ENCODE results near the gene HEPACAM2. TPM values are rescaled to one million over a fixed set of nuclear protein-coding genes. Genes with fewer than 3 reads are reported as not detected.

The HEPACAM2 gene
- not detected for polyA plus RNA-seq (2013, experiment 1 of 4)
- polyA plus RNA-seq (2013, experiment 2 of 4) = not detected
- not detected for polyA plus RNA-seq (2013, experiment 3 of 4)
- not detected for polyA plus RNA-seq (2013, experiment 4 of 4)

GRCh38 chr7:93226310-93226709 is at the start of gene HEPACAM2:
HEPACAM2 (minus strand) TSS chr7:93226469.
- H3K9me3 ChIP-seq (ENCODE audit: control insufficient read depth, low read length) = no peaks in the 10 kb centered on the region
- H3K27me3 ChIP-seq (ENCODE audit: control insufficient read depth, insufficient read depth, low read length, poor library complexity, severe bottlenecking) = peaks cover 27% of the 10 kb centered on the region
- H3K36me3 ChIP-seq (ENCODE audit: control insufficient read depth, insufficient read depth, low read length) = no peaks in the 10 kb centered on the region
- H3K27ac ChIP-seq (ENCODE audit: insufficient read depth, low read depth, low read length, poor library complexity, severe bottlenecking) = no peak within 1 kb of the TSS
- WGBS, 2 experiments = 71 to 85% methylated on average over 2 of the region's 2 CpGs
- no peak within 1 kb of the TSS for H3K4me3 ChIP-seq (ENCODE audit: insufficient read depth, low read depth, low read length)
- H3K4me1 ChIP-seq (ENCODE audit: control insufficient read depth, insufficient read depth, low read length) = no peaks in the 10 kb centered on the region

- WGBS, 2 experiments = 92 to 100% methylated on average over 4 of the region's 4 CpGs
- Histone ChIP-seq H3K9me3 (ENCODE audit: control insufficient read depth, low read length) (no peaks in the 10 kb centered on the region), H3K27me3 (ENCODE audit: control insufficient read depth, insufficient read depth, low read length, poor library complexity, severe bottlenecking) (no peaks in the 10 kb centered on the region), H3K4me3 (ENCODE audit: insufficient read depth, low read depth, low read length) (no peak overlapping the region), H3K36me3 (ENCODE audit: control insufficient read depth, insufficient read depth, low read length) (no peaks in the 10 kb centered on the region), H3K27ac (ENCODE audit: insufficient read depth, low read depth, low read length, poor library complexity, severe bottlenecking) (no peak overlapping the region), H3K4me1 (ENCODE audit: control insufficient read depth, insufficient read depth, low read length) (no peaks in the 10 kb centered on the region)
Observed at GRCh38 chr7:93265220-93265619, 39.0 kb upstream of the HEPACAM2 start.

- Histone ChIP-seq H3K4me1 (ENCODE audit: control insufficient read depth, insufficient read depth, low read length) (no peaks in the 10 kb centered on the region), H3K27me3 (ENCODE audit: control insufficient read depth, insufficient read depth, low read length, poor library complexity, severe bottlenecking) (no peaks in the 10 kb centered on the region), H3K9me3 (ENCODE audit: control insufficient read depth, low read length) (no peaks in the 10 kb centered on the region), H3K4me3 (ENCODE audit: insufficient read depth, low read depth, low read length) (no peak overlapping the region), H3K27ac (ENCODE audit: insufficient read depth, low read depth, low read length, poor library complexity, severe bottlenecking) (no peak overlapping the region), H3K36me3 (ENCODE audit: control insufficient read depth, insufficient read depth, low read length) (no peaks in the 10 kb centered on the region)
- WGBS, 2 experiments = 100% methylated on average over 1 of the region's 1 CpG; no CpG with 5 or more reads in 1 of the 2 experiments
Observed at GRCh38 chr7:93262535-93262934, 36.3 kb upstream of the HEPACAM2 start.

GRCh38 chr7:93258661-93259060 is 32.4 kb upstream of the HEPACAM2 start:
- Histone ChIP-seq H3K36me3 (ENCODE audit: control insufficient read depth, insufficient read depth, low read length) (no peaks in the 10 kb centered on the region), H3K4me1 (ENCODE audit: control insufficient read depth, insufficient read depth, low read length) (no peaks in the 10 kb centered on the region), H3K27me3 (ENCODE audit: control insufficient read depth, insufficient read depth, low read length, poor library complexity, severe bottlenecking) (no peaks in the 10 kb centered on the region), H3K27ac (ENCODE audit: insufficient read depth, low read depth, low read length, poor library complexity, severe bottlenecking) (no peak overlapping the region), H3K9me3 (ENCODE audit: control insufficient read depth, low read length) (no peaks in the 10 kb centered on the region), H3K4me3 (ENCODE audit: insufficient read depth, low read depth, low read length) (no peak overlapping the region)

- H3K4me1 ChIP-seq (ENCODE audit: control insufficient read depth, insufficient read depth, low read length) = no peaks in the 10 kb centered on the region
- H3K9me3 ChIP-seq (ENCODE audit: control insufficient read depth, low read length) = no peaks in the 10 kb centered on the region
- no peak overlapping the region for H3K27ac ChIP-seq (ENCODE audit: insufficient read depth, low read depth, low read length, poor library complexity, severe bottlenecking)
- no peaks in the 10 kb centered on the region for H3K36me3 ChIP-seq (ENCODE audit: control insufficient read depth, insufficient read depth, low read length)
- H3K27me3 ChIP-seq (ENCODE audit: control insufficient read depth, insufficient read depth, low read length, poor library complexity, severe bottlenecking) = no peaks in the 10 kb centered on the region
- H3K4me3 ChIP-seq (ENCODE audit: insufficient read depth, low read depth, low read length) = no peak overlapping the region
- 73 to 80% methylated on average over 5 of the region's 5 CpGs for WGBS, 2 experiments
Observed at GRCh38 chr7:93249491-93250148, 23.4 kb upstream of the HEPACAM2 start.

GRCh38 chr7:93245525-93246432 is 19.5 kb upstream of the HEPACAM2 start:
- WGBS, 2 experiments = 75 to 76% methylated on average over 9 of the region's 9 CpGs

GRCh38 chr7:93242106-93242505 is 15.8 kb upstream of the HEPACAM2 start:
- Histone ChIP-seq H3K4me1 (ENCODE audit: control insufficient read depth, insufficient read depth, low read length) (no peaks in the 10 kb centered on the region), H3K9me3 (ENCODE audit: control insufficient read depth, low read length) (no peaks in the 10 kb centered on the region), H3K27ac (ENCODE audit: insufficient read depth, low read depth, low read length, poor library complexity, severe bottlenecking) (no peak overlapping the region), H3K27me3 (ENCODE audit: control insufficient read depth, insufficient read depth, low read length, poor library complexity, severe bottlenecking) (no peaks in the 10 kb centered on the region), H3K4me3 (ENCODE audit: insufficient read depth, low read depth, low read length) (no peak overlapping the region), H3K36me3 (ENCODE audit: control insufficient read depth, insufficient read depth, low read length) (no peaks in the 10 kb centered on the region)
- 81 to 98% methylated on average over 2 to 3 of the region's 3 CpGs for WGBS, 2 experiments

More at GRCh38 chr7:93245525-93246432, 19.5 kb upstream of the HEPACAM2 start:
- H3K4me1 ChIP-seq (ENCODE audit: control insufficient read depth, insufficient read depth, low read length) = no peaks in the 10 kb centered on the region
- no peak overlapping the region for H3K27ac ChIP-seq (ENCODE audit: insufficient read depth, low read depth, low read length, poor library complexity, severe bottlenecking)
- no peaks in the 10 kb centered on the region for H3K9me3 ChIP-seq (ENCODE audit: control insufficient read depth, low read length)
- no peak overlapping the region for H3K4me3 ChIP-seq (ENCODE audit: insufficient read depth, low read depth, low read length)
- H3K36me3 ChIP-seq (ENCODE audit: control insufficient read depth, insufficient read depth, low read length) = no peaks in the 10 kb centered on the region
- H3K27me3 ChIP-seq (ENCODE audit: control insufficient read depth, insufficient read depth, low read length, poor library complexity, severe bottlenecking) = no peaks in the 10 kb centered on the region

GRCh38 chr7:93239824-93240223 is 13.6 kb upstream of the HEPACAM2 start:
- no peak overlapping the region for H3K27ac ChIP-seq (ENCODE audit: insufficient read depth, low read depth, low read length, poor library complexity, severe bottlenecking)
- 90 to 95% methylated on average over 4 of the region's 4 CpGs for WGBS, 2 experiments
- H3K36me3 ChIP-seq (ENCODE audit: control insufficient read depth, insufficient read depth, low read length) = no peaks in the 10 kb centered on the region

GRCh38 chr7:93238748-93239147 is 12.5 kb upstream of the HEPACAM2 start:
- Histone ChIP-seq H3K4me1 (ENCODE audit: control insufficient read depth, insufficient read depth, low read length) (no peaks in the 10 kb centered on the region), H3K4me3 (ENCODE audit: insufficient read depth, low read depth, low read length) (no peak overlapping the region), H3K36me3 (ENCODE audit: control insufficient read depth, insufficient read depth, low read length) (no peaks in the 10 kb centered on the region), H3K9me3 (ENCODE audit: control insufficient read depth, low read length) (no peaks in the 10 kb centered on the region), H3K27me3 (ENCODE audit: control insufficient read depth, insufficient read depth, low read length, poor library complexity, severe bottlenecking) (no peaks in the 10 kb centered on the region), H3K27ac (ENCODE audit: insufficient read depth, low read depth, low read length, poor library complexity, severe bottlenecking) (no peak overlapping the region)
- WGBS, 2 experiments = 94 to 98% methylated on average over 2 of the region's 2 CpGs

More at GRCh38 chr7:93239824-93240223, 13.6 kb upstream of the HEPACAM2 start:
- Histone ChIP-seq H3K27me3 (ENCODE audit: control insufficient read depth, insufficient read depth, low read length, poor library complexity, severe bottlenecking) (no peaks in the 10 kb centered on the region), H3K4me3 (ENCODE audit: insufficient read depth, low read depth, low read length) (no peak overlapping the region), H3K4me1 (ENCODE audit: control insufficient read depth, insufficient read depth, low read length) (no peaks in the 10 kb centered on the region), H3K9me3 (ENCODE audit: control insufficient read depth, low read length) (no peaks in the 10 kb centered on the region)

GRCh38 chr7:93238131-93238530 is 11.9 kb upstream of the HEPACAM2 start:
- Histone ChIP-seq H3K4me3 (ENCODE audit: insufficient read depth, low read depth, low read length) (no peak overlapping the region), H3K27ac (ENCODE audit: insufficient read depth, low read depth, low read length, poor library complexity, severe bottlenecking) (no peak overlapping the region), H3K9me3 (ENCODE audit: control insufficient read depth, low read length) (no peaks in the 10 kb centered on the region), H3K36me3 (ENCODE audit: control insufficient read depth, insufficient read depth, low read length) (no peaks in the 10 kb centered on the region), H3K4me1 (ENCODE audit: control insufficient read depth, insufficient read depth, low read length) (peaks cover under 1% of the 10 kb centered on the region), H3K27me3 (ENCODE audit: control insufficient read depth, insufficient read depth, low read length, poor library complexity, severe bottlenecking) (no peaks in the 10 kb centered on the region)
- 90 to 91% methylated on average over 4 of the region's 4 CpGs for WGBS, 2 experiments

All from ectodermal cell (in vitro differentiated cells).